MM.1S (cell line): Measurements from ENCODE around the gene ANKS4B.

ENCODE experiments used
- DNase-seq: peaks from one replicate; pipeline ENCODE4 v3.0.0-alpha.2; 2015
- H2AFZ ChIP-seq: fragments of 300-600 bp; sonication (generic); 2 replicates; pipeline ENCODE4 v1.6.0; 2016; ENCODE audit warnings: antibody characterized with exemption, low read length
- H3F3A ChIP-seq: fragments of 300-600 bp; sonication (generic); 2 replicates; pipeline ENCODE4 v1.6.1; 2016; ENCODE audit warnings: mild to moderate bottlenecking, antibody characterized with exemption, low read length, moderate library complexity, mixed read lengths; ENCODE audit not compliant: insufficient read depth
- H3K27ac ChIP-seq: fragments of 300-600 bp; sonication (generic); 2 replicates; pipeline ENCODE4 v1.5.1; 2016; ENCODE audit warnings: mild to moderate bottlenecking, low read length
- H3K27me3 ChIP-seq: fragments of 300-600 bp; sonication (generic); replicated peaks from 2 replicates; pipeline ENCODE4 v1.6.0; 2016; ENCODE audit warnings: low read length; ENCODE audit not compliant: insufficient read depth
- H3K36me3 ChIP-seq: fragments of 300-600 bp; sonication (generic); replicated peaks from 2 replicates; pipeline ENCODE4 v1.6.1; 2016; ENCODE audit warnings: mild to moderate bottlenecking, low read length, mixed read lengths; ENCODE audit not compliant: insufficient read depth
- H3K4me1 ChIP-seq: fragments of 300-600 bp; sonication (generic); 2 replicates; pipeline ENCODE4 v1.6.1; 2016; ENCODE audit warnings: low read length, mixed read lengths
- H3K4me2 ChIP-seq: fragments of 300-600 bp; sonication (generic); 2 replicates; pipeline ENCODE4 v1.6.0; 2016; ENCODE audit warnings: low read depth, low read length
- H3K4me3 ChIP-seq: fragments of 300-600 bp; sonication (generic); 2 replicates; pipeline ENCODE4 v1.5.1; 2016; ENCODE audit warnings: low read length, mixed read lengths
- H3K79me2 ChIP-seq: fragments of 300-600 bp; sonication (generic); 2 replicates; pipeline ENCODE4 v1.6.1; 2016; ENCODE audit warnings: mixed run types, low read length, mixed read lengths
- H3K9ac ChIP-seq: fragments of 300-600 bp; sonication (generic); 2 replicates; pipeline ENCODE4 v1.6.1; 2016; ENCODE audit warnings: low read length, mixed read lengths
- H3K9me2 ChIP-seq: fragments of 300-600 bp; sonication (generic); replicated peaks from 2 replicates; pipeline ENCODE4 v1.6.1; 2016; ENCODE audit warnings: mild to moderate bottlenecking, low read length, mixed read lengths; ENCODE audit not compliant: insufficient read depth
- H3K9me3 ChIP-seq: fragments of 300-600 bp; sonication (generic); replicated peaks from 2 replicates; pipeline ENCODE4 v1.6.1; 2016; ENCODE audit warnings: mild to moderate bottlenecking, low read length, mixed read lengths; ENCODE audit not compliant: insufficient read depth
- H4K20me1 ChIP-seq: fragments of 300-600 bp; sonication (generic); 2 replicates; pipeline ENCODE4 v1.6.1; 2016; ENCODE audit warnings: mild to moderate bottlenecking, low read length, moderate library complexity, mixed read lengths; ENCODE audit not compliant: insufficient read depth
- EZH2 ChIP-seq: fragments of 300-600 bp; sonication (generic); optimal IDR thresholded peaks from 2 replicates; pipeline ENCODE3; 2017; ENCODE audit warnings: low read depth, mild to moderate bottlenecking, antibody characterized with exemption, low read length, mixed read lengths
- EZH2phosphoT487 ChIP-seq: fragments of 300-600 bp; sonication (generic); IDR thresholded peaks from 2 replicates; pipeline ENCODE4 v1.6.1; 2018; ENCODE audit warnings: antibody characterized with exemption, low read length
- TF ChIP-seq, protein P1 (sequence below): fragments of 300-600 bp; sonication (generic); IDR thresholded peaks from 2 replicates; pipeline ENCODE4 v1.5.1; 2016; ENCODE audit warnings: antibody characterized with exemption, low read length, mixed read lengths

The ANKS4B gene

DNA sequence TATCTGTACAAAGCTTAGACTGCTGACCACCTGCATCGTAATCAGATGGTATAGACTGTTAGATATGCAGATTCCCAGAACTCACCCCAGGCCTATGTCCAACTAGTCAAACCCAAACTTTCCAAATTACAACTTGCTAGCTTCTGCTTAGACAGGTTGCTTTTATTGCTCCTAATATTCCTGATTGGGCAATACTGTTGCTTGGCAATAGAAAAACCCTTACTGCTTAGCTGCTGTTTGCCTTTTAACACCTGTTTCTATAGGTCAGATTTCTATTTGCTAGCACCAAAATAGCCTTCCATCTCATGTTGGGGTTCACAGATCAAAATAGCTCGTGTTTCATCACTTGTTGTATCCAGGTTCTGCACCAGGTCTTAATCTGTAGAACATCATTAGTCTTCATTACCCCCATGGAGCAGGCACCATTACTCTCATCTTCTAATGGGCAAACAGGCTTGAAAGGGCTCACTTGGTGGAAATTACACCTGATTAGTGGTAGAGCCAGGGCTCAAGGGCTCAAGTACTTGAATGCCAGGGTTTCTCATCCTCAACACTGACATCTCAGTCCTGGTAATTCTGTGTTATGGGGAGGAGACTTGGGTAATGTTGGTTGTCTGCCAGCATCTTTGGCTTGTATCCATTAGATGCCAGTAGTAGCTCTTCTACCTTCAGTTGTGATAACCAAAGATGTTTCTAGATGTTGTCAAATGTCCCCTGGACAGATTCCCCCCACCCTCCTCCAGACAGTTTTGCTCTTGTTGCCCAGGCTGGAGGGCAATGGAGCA lies 24.9 kb upstream of the ANKS4B start:
- H3K4me2 ChIP-seq, result no peak overlapping the region

DNA sequence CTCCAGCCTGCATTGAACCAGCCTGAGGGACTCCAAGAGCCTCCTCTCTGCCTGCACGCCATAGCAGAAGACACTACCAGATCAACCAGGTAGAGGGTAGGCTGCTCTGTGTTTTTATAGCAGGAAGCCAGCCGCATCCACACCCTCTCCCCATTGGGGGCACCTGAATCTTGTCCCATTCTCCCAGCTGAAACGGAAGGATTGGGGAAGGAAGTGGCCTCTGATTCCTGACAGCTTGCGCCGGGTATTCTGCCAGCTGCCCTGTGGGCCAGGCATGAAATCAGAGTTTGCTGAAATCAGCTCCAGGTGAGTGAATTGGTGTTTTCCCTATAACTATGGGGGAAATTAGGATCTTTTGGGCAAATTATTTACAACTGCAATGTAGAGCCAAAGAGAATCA lies 22.0 kb upstream of the ANKS4B start, which contains the start of gene ZP2:
Gene ZP2, minus strand, starts transcription at position 89 of the 400 bp plus-strand sequence. Its CDS starts 27 bp downstream, at position 62.
- H3K9me2 ChIP-seq, result no peaks in the 10 kb centered on the region
- no peaks in the 10 kb centered on the region for H3K79me2 ChIP-seq
- no peaks in the 10 kb centered on the region for H3F3A ChIP-seq
- no peak within 1 kb of the TSS for H2AFZ ChIP-seq
- no peaks in the 10 kb centered on the region for H3K27me3 ChIP-seq
- H3K4me1 ChIP-seq, result no peaks in the 10 kb centered on the region
- no peaks in the 10 kb centered on the region for H3K9me3 ChIP-seq
- no peak within 1 kb of the TSS for H3K9ac ChIP-seq
- no peaks in the 10 kb centered on the region for H3K36me3 ChIP-seq
- H3K4me2 ChIP-seq, result no peak within 1 kb of the TSS
- H3K4me3 ChIP-seq, result no peak within 1 kb of the TSS
- TF ChIP-seq EZH2 (no peak), EZH2phosphoT487 (no peak)
- TF ChIP-seq, protein P1, sequence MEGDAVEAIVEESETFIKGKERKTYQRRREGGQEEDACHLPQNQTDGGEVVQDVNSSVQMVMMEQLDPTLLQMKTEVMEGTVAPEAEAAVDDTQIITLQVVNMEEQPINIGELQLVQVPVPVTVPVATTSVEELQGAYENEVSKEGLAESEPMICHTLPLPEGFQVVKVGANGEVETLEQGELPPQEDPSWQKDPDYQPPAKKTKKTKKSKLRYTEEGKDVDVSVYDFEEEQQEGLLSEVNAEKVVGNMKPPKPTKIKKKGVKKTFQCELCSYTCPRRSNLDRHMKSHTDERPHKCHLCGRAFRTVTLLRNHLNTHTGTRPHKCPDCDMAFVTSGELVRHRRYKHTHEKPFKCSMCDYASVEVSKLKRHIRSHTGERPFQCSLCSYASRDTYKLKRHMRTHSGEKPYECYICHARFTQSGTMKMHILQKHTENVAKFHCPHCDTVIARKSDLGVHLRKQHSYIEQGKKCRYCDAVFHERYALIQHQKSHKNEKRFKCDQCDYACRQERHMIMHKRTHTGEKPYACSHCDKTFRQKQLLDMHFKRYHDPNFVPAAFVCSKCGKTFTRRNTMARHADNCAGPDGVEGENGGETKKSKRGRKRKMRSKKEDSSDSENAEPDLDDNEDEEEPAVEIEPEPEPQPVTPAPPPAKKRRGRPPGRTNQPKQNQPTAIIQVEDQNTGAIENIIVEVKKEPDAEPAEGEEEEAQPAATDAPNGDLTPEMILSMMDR, result no peak
- H4K20me1 ChIP-seq, result no peaks in the 10 kb centered on the region
- no peak for DNase-seq
- H3K27ac ChIP-seq, result no peak within 1 kb of the TSS

More for the DNA sequence above, 24.9 kb upstream of the ANKS4B start:
- Histone ChIP-seq H3K9ac (no peak overlapping the region), H3K27me3 (no peaks in the 10 kb centered on the region), H3K4me1 (no peaks in the 10 kb centered on the region), H3K27ac (no peak overlapping the region), H3F3A (no peaks in the 10 kb centered on the region), H3K9me3 (no peaks in the 10 kb centered on the region), H3K4me3 (no peak overlapping the region), H3K36me3 (no peaks in the 10 kb centered on the region), H2AFZ (no peak overlapping the region), H4K20me1 (no peaks in the 10 kb centered on the region), H3K9me2 (no peaks in the 10 kb centered on the region), H3K79me2 (no peaks in the 10 kb centered on the region)
- TF ChIP-seq, protein P1, result no peak
- no peak for TF ChIP-seq EZH2
- no peak for TF ChIP-seq EZH2phosphoT487
- DNase-seq, result no peak

DNA sequence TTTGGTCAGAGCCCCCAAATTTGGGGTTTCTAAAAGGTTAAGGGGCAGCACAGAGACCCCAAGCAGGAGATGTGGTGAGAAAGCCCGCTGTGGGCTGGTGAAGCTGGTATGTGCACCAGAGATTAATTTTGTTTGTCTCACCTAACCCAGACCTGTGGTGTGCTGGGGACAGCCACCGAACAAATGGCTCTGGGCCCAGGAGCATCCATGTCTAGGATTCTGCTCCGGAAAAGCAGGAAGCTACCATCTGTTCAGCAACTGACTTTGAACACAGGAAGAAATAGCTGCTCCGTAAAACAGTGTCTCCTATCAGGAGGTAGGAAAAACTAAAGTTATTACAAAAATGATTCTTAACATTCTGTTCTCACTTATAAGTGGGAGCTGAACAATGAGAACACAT lies 19.4 kb upstream of the ANKS4B start:
- H3K4me3 ChIP-seq, result no peak overlapping the region
- H3K36me3 ChIP-seq, result no peaks in the 10 kb centered on the region
- no peaks in the 10 kb centered on the region for H3K79me2 ChIP-seq
- no peak overlapping the region for H2AFZ ChIP-seq
- no peaks in the 10 kb centered on the region for H3K9me2 ChIP-seq
- no peak overlapping the region for H3K27ac ChIP-seq
- TF ChIP-seq EZH2phosphoT487 (no peak), EZH2 (no peak)
- TF ChIP-seq, protein P1, result no peak
- no peaks in the 10 kb centered on the region for H3K4me1 ChIP-seq
- H3K4me2 ChIP-seq, result no peak overlapping the region
- H4K20me1 ChIP-seq, result no peaks in the 10 kb centered on the region
- H3K9ac ChIP-seq, result no peak overlapping the region
- H3F3A ChIP-seq, result no peaks in the 10 kb centered on the region
- no peaks in the 10 kb centered on the region for H3K27me3 ChIP-seq
- DNase-seq, result no peak
- no peaks in the 10 kb centered on the region for H3K9me3 ChIP-seq
